ENCODE data around the gene GFI1. TPM values are rescaled to one million over a fixed set of nuclear protein-coding genes. Genes with fewer than 3 reads are reported as not detected.
A peak's percentile ranks its signal among the peaks of the same experiment; 100 is the strongest.

The GFI1 gene
- total RNA-seq, 2 donors from 2014 or later: 0.20 to 0.24 TPM

DNA sequence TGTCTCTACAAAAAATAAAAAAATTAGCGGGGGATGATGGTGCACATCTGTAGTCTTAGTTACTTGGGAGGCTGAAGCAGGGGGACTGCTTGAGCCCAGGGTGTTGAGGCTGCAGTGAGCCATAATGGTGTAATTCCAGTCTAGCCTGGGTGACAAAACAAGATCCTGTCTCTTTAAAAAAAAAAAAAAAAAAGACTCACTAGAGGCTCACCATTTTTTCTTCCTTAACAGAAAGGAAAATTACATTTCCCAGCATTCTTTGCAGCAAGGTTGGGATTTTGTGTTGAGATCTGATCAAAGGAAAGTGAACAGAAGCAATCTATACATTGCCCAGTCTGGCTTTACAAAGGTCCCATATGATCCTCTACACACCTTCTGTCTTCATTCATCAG lies 21.5 kb downstream of the GFI1 start:
- Histone ChIP-seq H3K27me3 (ENCODE audit: control insufficient read depth, insufficient read depth, low read length, poor library complexity, severe bottlenecking) (no peaks in the 10 kb centered on the region), H3K4me1 (ENCODE audit: control insufficient read depth, insufficient read depth, low read length) (no peaks in the 10 kb centered on the region), H3K36me3 (ENCODE audit: control insufficient read depth, insufficient read depth, low read length) (no peaks in the 10 kb centered on the region), H3K9ac (ENCODE audit: extremely low read depth, low read length, poor library complexity, severe bottlenecking) (no peak overlapping the region), H3K4me3 (ENCODE audit: low read length) (no peak overlapping the region), H3K9me3 (ENCODE audit: control insufficient read depth, low read length) (no peaks in the 10 kb centered on the region), H3K27ac (ENCODE audit: low read depth, low read length) (no peak overlapping the region)
- TF ChIP-seq, protein P1, sequence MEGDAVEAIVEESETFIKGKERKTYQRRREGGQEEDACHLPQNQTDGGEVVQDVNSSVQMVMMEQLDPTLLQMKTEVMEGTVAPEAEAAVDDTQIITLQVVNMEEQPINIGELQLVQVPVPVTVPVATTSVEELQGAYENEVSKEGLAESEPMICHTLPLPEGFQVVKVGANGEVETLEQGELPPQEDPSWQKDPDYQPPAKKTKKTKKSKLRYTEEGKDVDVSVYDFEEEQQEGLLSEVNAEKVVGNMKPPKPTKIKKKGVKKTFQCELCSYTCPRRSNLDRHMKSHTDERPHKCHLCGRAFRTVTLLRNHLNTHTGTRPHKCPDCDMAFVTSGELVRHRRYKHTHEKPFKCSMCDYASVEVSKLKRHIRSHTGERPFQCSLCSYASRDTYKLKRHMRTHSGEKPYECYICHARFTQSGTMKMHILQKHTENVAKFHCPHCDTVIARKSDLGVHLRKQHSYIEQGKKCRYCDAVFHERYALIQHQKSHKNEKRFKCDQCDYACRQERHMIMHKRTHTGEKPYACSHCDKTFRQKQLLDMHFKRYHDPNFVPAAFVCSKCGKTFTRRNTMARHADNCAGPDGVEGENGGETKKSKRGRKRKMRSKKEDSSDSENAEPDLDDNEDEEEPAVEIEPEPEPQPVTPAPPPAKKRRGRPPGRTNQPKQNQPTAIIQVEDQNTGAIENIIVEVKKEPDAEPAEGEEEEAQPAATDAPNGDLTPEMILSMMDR (conservative IDR thresholded peaks at IDR 0.05): no peak
- Mint-ChIP-seq H3K27ac (no peak overlapping the region), H3K9me3 (no peaks in the 10 kb centered on the region), H3K27me3 (ENCODE audit: insufficient read depth) (no peaks in the 10 kb centered on the region), H3K4me3 (no peak overlapping the region), H3K36me3 (ENCODE audit: low read depth) (no peaks in the 10 kb centered on the region), H3K4me1 (no peaks in the 10 kb centered on the region)
- DNase-seq: no peak
- 96 to 100% methylated on average over 1 of the region's 1 CpG for WGBS, 2 experiments (ENCODE audit: insufficient coverage in 1 of 2, insufficient read length in 1 of 2)

DNA sequence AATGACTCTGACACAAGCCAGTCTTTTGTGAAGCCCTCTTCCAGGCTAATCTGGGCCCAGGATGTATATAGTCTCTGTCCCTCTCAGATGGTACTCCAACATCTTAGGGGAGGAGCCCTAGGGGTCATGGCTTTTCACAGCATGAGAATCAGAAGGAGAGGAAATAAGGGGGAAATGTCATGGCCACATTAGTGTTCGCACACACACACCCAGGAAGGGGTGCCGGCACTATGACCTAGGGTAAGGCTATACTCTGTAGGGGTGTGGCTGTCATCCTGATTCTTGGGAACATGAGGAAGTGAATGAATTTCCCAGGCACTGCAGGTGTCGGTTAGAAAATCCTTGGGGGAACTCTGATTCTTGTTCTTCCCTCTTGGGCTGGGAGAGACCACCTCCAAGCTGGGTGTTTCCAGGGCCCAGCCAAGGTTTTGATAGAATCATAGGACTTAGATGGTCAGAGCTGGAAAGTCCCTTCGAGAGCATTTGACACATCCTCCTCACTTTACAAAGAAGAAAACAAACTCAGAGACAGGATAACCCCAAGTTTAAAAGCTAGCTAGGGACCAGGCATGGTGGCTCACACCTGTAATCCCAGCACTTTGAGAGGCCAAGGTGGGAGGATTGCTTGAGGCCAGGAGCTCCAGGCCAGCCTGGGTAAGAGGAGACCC lies 22.0 kb downstream of the GFI1 start:
- H3K4me1 Mint-ChIP-seq: peaks cover 2% of the 10 kb centered on the region
- H3K27ac Mint-ChIP-seq: no peak overlapping the region
- no peaks in the 10 kb centered on the region for H3K36me3 Mint-ChIP-seq (ENCODE audit: low read depth)
- H3K27me3 Mint-ChIP-seq (ENCODE audit: insufficient read depth): no peaks in the 10 kb centered on the region
- H3K27me3 ChIP-seq (ENCODE audit: control insufficient read depth, insufficient read depth, low read length, poor library complexity, severe bottlenecking): no peaks in the 10 kb centered on the region
- TF ChIP-seq, protein P1 (conservative IDR thresholded peaks at IDR 0.05): no peak
- H3K9ac ChIP-seq (ENCODE audit: extremely low read depth, low read length, poor library complexity, severe bottlenecking): no peak overlapping the region
- H3K9me3 ChIP-seq (ENCODE audit: control insufficient read depth, low read length): no peaks in the 10 kb centered on the region
- no peaks in the 10 kb centered on the region for H3K36me3 ChIP-seq (ENCODE audit: control insufficient read depth, insufficient read depth, low read length)
- H3K4me3 Mint-ChIP-seq: no peak overlapping the region
- no peak overlapping the region for H3K4me3 ChIP-seq (ENCODE audit: low read length)
- no peaks in the 10 kb centered on the region for H3K9me3 Mint-ChIP-seq
- 96 to 100% methylated on average over 1 to 4 of the region's 4 CpGs for WGBS, 2 experiments (ENCODE audit: insufficient coverage in 1 of 2, insufficient read length in 1 of 2)
- no peak overlapping the region for H3K27ac ChIP-seq (ENCODE audit: low read depth, low read length)
- no peaks in the 10 kb centered on the region for H3K4me1 ChIP-seq (ENCODE audit: control insufficient read depth, insufficient read depth, low read length)
- DNase-seq: no peak

DNA sequence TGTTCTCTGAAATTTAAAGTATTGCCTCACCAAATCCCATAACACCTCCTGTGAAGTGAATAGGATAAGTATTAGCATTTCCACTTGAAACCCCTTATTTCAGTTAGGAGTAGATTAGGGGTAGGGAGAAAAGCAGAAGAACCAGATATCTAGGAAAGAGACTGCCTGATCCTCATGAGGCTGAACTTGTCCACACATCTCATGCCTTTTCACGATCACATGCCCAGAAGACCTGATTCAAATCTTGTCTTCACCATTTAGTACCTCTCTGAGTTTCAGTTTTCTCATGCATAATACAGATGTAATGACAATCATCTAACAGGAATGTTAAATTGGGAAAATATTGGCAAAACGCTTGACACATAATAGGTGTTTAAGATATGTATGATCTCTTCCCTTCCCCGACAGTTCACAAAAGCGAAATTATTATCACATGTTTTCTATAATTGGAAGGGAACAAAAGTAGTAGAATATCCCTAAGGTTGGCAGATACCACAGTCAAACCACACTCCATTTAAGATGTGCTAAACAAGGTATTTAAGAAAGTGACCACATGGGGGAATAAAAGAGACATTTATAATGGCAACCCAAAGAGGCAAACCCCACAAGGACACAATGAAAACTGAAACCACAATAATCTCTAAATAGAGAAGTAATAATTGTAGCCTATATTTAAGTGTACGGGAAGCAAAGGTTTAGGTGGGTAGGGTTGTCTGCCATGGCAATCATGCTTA lies 25.2 kb downstream of the GFI1 start:
- peaks cover 4% of the 10 kb centered on the region for H3K4me1 Mint-ChIP-seq
- WGBS, 2 experiments (ENCODE audit: insufficient coverage in 1 of 2, insufficient read length in 1 of 2): 86 to 89% methylated on average over 4 to 5 of the region's 5 CpGs

More for the DNA sequence above, 25.2 kb downstream of the GFI1 start:
- Histone ChIP-seq H3K36me3 (ENCODE audit: control insufficient read depth, insufficient read depth, low read length) (no peaks in the 10 kb centered on the region), H3K27ac (ENCODE audit: low read depth, low read length) (no peak overlapping the region), H3K4me1 (ENCODE audit: control insufficient read depth, insufficient read depth, low read length) (no peaks in the 10 kb centered on the region), H3K4me3 (ENCODE audit: low read length) (no peak overlapping the region), H3K9me3 (ENCODE audit: control insufficient read depth, low read length) (no peaks in the 10 kb centered on the region), H3K27me3 (ENCODE audit: control insufficient read depth, insufficient read depth, low read length, poor library complexity, severe bottlenecking) (no peaks in the 10 kb centered on the region), H3K9ac (ENCODE audit: extremely low read depth, low read length, poor library complexity, severe bottlenecking) (no peak overlapping the region)
- Mint-ChIP-seq H3K36me3 (ENCODE audit: low read depth) (no peaks in the 10 kb centered on the region), H3K4me3 (no peak overlapping the region), H3K27me3 (ENCODE audit: insufficient read depth) (no peaks in the 10 kb centered on the region), H3K27ac (no peak overlapping the region), H3K9me3 (no peaks in the 10 kb centered on the region)
- TF ChIP-seq, protein P1 (conservative IDR thresholded peaks at IDR 0.05): peak; percentile 16
- no peak for DNase-seq
